Measurements from ENCODE around the gene SLC25A39.
"Not testable (repeated sequence)": the region's sequence is repeated elsewhere in the genome, so short reads cannot be mapped to it uniquely, and the experiment has no call there.

DNA sequence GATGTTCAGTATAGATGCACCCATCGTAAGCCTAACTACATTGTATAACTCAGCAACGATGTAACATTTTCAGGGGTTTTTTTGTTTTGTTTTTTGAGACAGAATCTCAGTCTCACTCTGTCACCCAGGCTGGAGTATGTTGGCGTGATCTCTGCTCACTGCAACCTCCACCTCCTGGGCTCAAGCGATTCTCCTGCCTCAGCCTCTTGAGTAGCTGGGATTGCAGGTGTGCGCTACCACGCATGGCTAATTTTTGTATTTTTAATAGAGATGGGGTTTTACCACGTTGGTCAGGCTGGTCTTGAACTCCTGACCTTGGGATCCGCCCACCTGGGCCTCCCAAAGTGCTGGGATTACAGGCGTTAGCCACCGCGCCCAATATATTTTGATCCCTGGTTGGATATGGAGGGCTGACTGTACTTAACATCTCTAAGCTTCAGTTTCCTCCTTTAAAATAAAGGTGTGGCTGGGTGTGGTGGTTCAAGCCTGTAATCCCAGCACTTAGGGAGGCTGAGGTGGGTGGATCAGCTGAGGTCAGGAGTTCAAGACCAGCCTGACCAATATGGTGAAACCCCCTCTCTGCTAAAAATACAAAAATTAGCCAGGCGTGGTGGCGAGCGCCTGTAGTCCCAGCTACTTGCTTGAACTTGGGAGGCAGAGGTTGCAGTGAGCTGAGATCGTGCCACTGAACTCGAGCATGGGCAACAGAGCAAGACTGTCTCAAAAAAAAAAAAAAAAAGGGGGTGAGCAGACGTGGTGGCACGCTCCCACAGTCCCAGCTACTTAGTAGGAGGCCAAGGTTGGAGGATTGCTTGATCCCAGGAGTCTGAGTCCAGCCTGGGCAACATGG lies 22.8 kb upstream of the SLC25A39 start:
- TF ChIP-seq, protein P1, sequence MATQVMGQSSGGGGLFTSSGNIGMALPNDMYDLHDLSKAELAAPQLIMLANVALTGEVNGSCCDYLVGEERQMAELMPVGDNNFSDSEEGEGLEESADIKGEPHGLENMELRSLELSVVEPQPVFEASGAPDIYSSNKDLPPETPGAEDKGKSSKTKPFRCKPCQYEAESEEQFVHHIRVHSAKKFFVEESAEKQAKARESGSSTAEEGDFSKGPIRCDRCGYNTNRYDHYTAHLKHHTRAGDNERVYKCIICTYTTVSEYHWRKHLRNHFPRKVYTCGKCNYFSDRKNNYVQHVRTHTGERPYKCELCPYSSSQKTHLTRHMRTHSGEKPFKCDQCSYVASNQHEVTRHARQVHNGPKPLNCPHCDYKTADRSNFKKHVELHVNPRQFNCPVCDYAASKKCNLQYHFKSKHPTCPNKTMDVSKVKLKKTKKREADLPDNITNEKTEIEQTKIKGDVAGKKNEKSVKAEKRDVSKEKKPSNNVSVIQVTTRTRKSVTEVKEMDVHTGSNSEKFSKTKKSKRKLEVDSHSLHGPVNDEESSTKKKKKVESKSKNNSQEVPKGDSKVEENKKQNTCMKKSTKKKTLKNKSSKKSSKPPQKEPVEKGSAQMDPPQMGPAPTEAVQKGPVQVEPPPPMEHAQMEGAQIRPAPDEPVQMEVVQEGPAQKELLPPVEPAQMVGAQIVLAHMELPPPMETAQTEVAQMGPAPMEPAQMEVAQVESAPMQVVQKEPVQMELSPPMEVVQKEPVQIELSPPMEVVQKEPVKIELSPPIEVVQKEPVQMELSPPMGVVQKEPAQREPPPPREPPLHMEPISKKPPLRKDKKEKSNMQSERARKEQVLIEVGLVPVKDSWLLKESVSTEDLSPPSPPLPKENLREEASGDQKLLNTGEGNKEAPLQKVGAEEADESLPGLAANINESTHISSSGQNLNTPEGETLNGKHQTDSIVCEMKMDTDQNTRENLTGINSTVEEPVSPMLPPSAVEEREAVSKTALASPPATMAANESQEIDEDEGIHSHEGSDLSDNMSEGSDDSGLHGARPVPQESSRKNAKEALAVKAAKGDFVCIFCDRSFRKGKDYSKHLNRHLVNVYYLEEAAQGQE (IDR thresholded peaks at IDR 0.05; ENCODE audit: insufficient replicate concordance, low read depth), result not testable (repeated sequence)
- not testable (repeated sequence) for TF ChIP-seq CTCF (IDR thresholded peaks at IDR 0.05; ENCODE audit: insufficient read depth, low read length); POLR2AphosphoS5 (IDR thresholded peaks at IDR 0.05; ENCODE audit: low read depth)
